WTC11 (cell line): ENCODE results near the gene SLC25A22. TPM values are rescaled to one million over a fixed set of nuclear protein-coding genes. Genes with fewer than 3 reads are reported as not detected.
A peak's percentile ranks its signal among the peaks of the same experiment; 100 is the strongest.

Experiments
- ARID4B ChIP-seq: sonication (generic); formaldehyde crosslinking; IDR thresholded peaks from 2 replicates; pipeline ENCODE4 v1.8.0; 2023; ENCODE audit warnings: missing genetic modification reagents, mild to moderate bottlenecking, borderline replicate concordance
- ATF3 ChIP-seq: sonication (generic); formaldehyde crosslinking; conservative IDR thresholded peaks from 2 replicates; pipeline ENCODE4 v1.8.1; 2022; ENCODE audit warnings: mild to moderate bottlenecking, missing genetic modification reagents
- CBFB ChIP-seq: sonication (generic); formaldehyde crosslinking; IDR thresholded peaks from 2 replicates; pipeline ENCODE4 v1.8.1; 2022; ENCODE audit warnings: mild to moderate bottlenecking, low read depth, missing genetic modification reagents
- CREB1 ChIP-seq: sonication (generic); formaldehyde crosslinking; IDR thresholded peaks from 2 replicates; pipeline ENCODE4 v1.8.0; 2023; ENCODE audit warnings: mild to moderate bottlenecking, missing genetic modification reagents
- EMX1 ChIP-seq: fragments of 250-450 bp; sonication (Bioruptor Pico); IDR thresholded peaks from 2 replicates; pipeline ENCODE4 v1.8.0; 2021; ENCODE audit warnings: mild to moderate bottlenecking
- ESRRA ChIP-seq: sonication (generic); formaldehyde crosslinking; IDR thresholded peaks from 2 replicates; pipeline ENCODE4 v1.8.1; 2022; ENCODE audit warnings: mild to moderate bottlenecking, missing genetic modification reagents, borderline replicate concordance
- FOXJ3 ChIP-seq: sonication (generic); formaldehyde crosslinking; IDR thresholded peaks from 2 replicates; pipeline ENCODE4 v1.9.0; 2021; ENCODE audit warnings: missing genetic modification reagents, mild to moderate bottlenecking, borderline replicate concordance
- GRHL2 ChIP-seq: fragments of 250-450 bp; sonication (Bioruptor Pico); IDR thresholded peaks from 2 replicates; pipeline ENCODE4 v1.8.0; 2022; ENCODE audit warnings: mild to moderate bottlenecking, moderate library complexity; ENCODE audit not compliant: insufficient replicate concordance, severe bottlenecking
- GTF2I ChIP-seq: fragments of 250-450 bp; sonication (Bioruptor Pico); conservative IDR thresholded peaks from 2 replicates; pipeline ENCODE4 v1.4.0; 2021; ENCODE audit warnings: mild to moderate bottlenecking
- JAZF1 ChIP-seq: fragments of 250-450 bp; sonication (Bioruptor Pico); IDR thresholded peaks from 2 replicates; pipeline ENCODE4 v1.9.0; 2021; ENCODE audit warnings: moderate library complexity, mild to moderate bottlenecking, inconsistent platforms
- MXD4 ChIP-seq: fragments of 250-450 bp; sonication (Bioruptor Pico); IDR thresholded peaks from 2 replicates; pipeline ENCODE4 v1.8.0; 2021; ENCODE audit warnings: mild to moderate bottlenecking, moderate library complexity, borderline replicate concordance
- MYBL2 ChIP-seq: sonication (generic); formaldehyde crosslinking; IDR thresholded peaks from 2 replicates; pipeline ENCODE4 v1.8.1; 2023; ENCODE audit warnings: mild to moderate bottlenecking, moderate library complexity, missing genetic modification reagents
- NFYB ChIP-seq: sonication (generic); formaldehyde crosslinking; conservative IDR thresholded peaks from 2 replicates; pipeline ENCODE4 v1.8.0; 2022; ENCODE audit warnings: low read depth, missing genetic modification reagents
- PRDM15 ChIP-seq: sonication (generic); formaldehyde crosslinking; IDR thresholded peaks from 2 replicates; pipeline ENCODE4 v1.8.0; 2022; ENCODE audit warnings: missing genetic modification reagents
- PREB ChIP-seq: sonication (generic); formaldehyde crosslinking; IDR thresholded peaks from 2 replicates; pipeline ENCODE4 v1.8.1; 2022; ENCODE audit warnings: mild to moderate bottlenecking, missing genetic modification reagents, moderate library complexity, borderline replicate concordance
- PRRX2 ChIP-seq: fragments of 250-450 bp; sonication (Bioruptor Pico); IDR thresholded peaks from 2 replicates; pipeline ENCODE4 v1.8.0; 2021; ENCODE audit warnings: mild to moderate bottlenecking
- SMAD4 ChIP-seq: sonication (generic); formaldehyde crosslinking; IDR thresholded peaks from 2 replicates; pipeline ENCODE4 v1.8.0; 2022; ENCODE audit warnings: mild to moderate bottlenecking, missing genetic modification reagents
- TEAD4 ChIP-seq: sonication (generic); formaldehyde crosslinking; IDR thresholded peaks from 2 replicates; pipeline ENCODE4 v1.8.0; 2022; ENCODE audit warnings: mild to moderate bottlenecking, missing genetic modification reagents
- ZNF232 ChIP-seq: sonication (generic); formaldehyde crosslinking; IDR thresholded peaks from 2 replicates; pipeline ENCODE4 v1.8.0; 2022; ENCODE audit warnings: mild to moderate bottlenecking, missing genetic modification reagents
- ZNF425 ChIP-seq: fragments of 250-450 bp; sonication (Bioruptor Pico); conservative IDR thresholded peaks from 2 replicates; pipeline ENCODE4 v1.9.0; 2021; ENCODE audit warnings: mild to moderate bottlenecking
- ZNF532 ChIP-seq: fragments of 250-450 bp; sonication (Bioruptor Pico); IDR thresholded peaks from 2 replicates; pipeline ENCODE4 v1.9.0; 2021; ENCODE audit warnings: mild to moderate bottlenecking, borderline replicate concordance
- ZSCAN18 ChIP-seq: fragments of 250-450 bp; sonication (Bioruptor Pico); IDR thresholded peaks from 2 replicates; pipeline ENCODE4 v2.1.2; 2022; ENCODE audit warnings: mild to moderate bottlenecking, moderate library complexity
- total RNA-seq: library from RNA; stranded (reverse); gene quantifications from 3 replicates; pipeline ENCODE4 v1.2.3, GENCODE V29; 2021

The SLC25A22 gene
- total RNA-seq, 1 experiment from 2014 or later = 44.8 TPM

- TF ChIP-seq GRHL2 (CRISPR knock-in tag) = no peak
- no peak for TF ChIP-seq ZNF532 (CRISPR knock-in tag)
- no peak for TF ChIP-seq PRDM15 (CRISPR knock-in tag)
- no peak for TF ChIP-seq NFYB (CRISPR knock-in tag)
- TF ChIP-seq EMX1 = no peak
- TF ChIP-seq ESRRA (CRISPR knock-in tag) = no peak
- TF ChIP-seq GTF2I (CRISPR knock-in tag) = no peak
- TF ChIP-seq MYBL2 (CRISPR knock-in tag) = peak; percentile 19; the same call in 1 of the 2 replicates
- no peak for TF ChIP-seq TEAD4
- no peak for TF ChIP-seq ZNF425
- 0 out of 2 replicates have a peak, but pooled peaks have one; percentile 46 for TF ChIP-seq CBFB (CRISPR knock-in tag)
- TF ChIP-seq ZNF232 (CRISPR knock-in tag) = no peak
- TF ChIP-seq CREB1 (CRISPR knock-in tag) = no peak
- TF ChIP-seq MXD4 (CRISPR knock-in tag) = no peak
- TF ChIP-seq ZSCAN18 (CRISPR knock-in tag) = no peak
- TF ChIP-seq JAZF1 (CRISPR knock-in tag) = no peak
- no peak for TF ChIP-seq SMAD4 (CRISPR knock-in tag)
- no peak for TF ChIP-seq PRRX2 (CRISPR knock-in tag)
- TF ChIP-seq ATF3 (CRISPR knock-in tag) = no peak
- TF ChIP-seq PREB = no peak
- TF ChIP-seq FOXJ3 (CRISPR knock-in tag) = no peak
- no peak for TF ChIP-seq ARID4B
Observed at GRCh38 chr11:798093-798713, at the start of gene SLC25A22 (continued).
